ENCODE data around the gene IL18BP.

Gene IL18BP

GRCh38 chr11:72013765-72014711 lies 15.3 kb downstream of the IL18BP start:
- DNase-seq, result no peak

GRCh38 chr11:72014761-72015320 lies 16.1 kb downstream of the IL18BP start:
- DNase-seq, result no peak

- no peak for DNase-seq
Observed at GRCh38 chr11:72015511-72016061, 16.9 kb downstream of the IL18BP start.

GRCh38 chr11:72018171-72018570 lies 19.5 kb downstream of the IL18BP start:
- DNase-seq, result no peak

GRCh38 chr11:72023335-72023734 lies 24.6 kb downstream of the IL18BP start:
- DNase-seq, result no peak

GRCh38 chr11:72024069-72024754 lies 25.5 kb downstream of the IL18BP start:
- no peak for DNase-seq

- no peak for DNase-seq
Observed at GRCh38 chr11:72026090-72026489, 27.4 kb downstream of the IL18BP start.

- DNase-seq, result no peak
Observed at GRCh38 chr11:72030472-72031045, 31.9 kb downstream of the IL18BP start.

GRCh38 chr11:72036687-72037086 lies 38.0 kb downstream of the IL18BP start:
- no peak for DNase-seq

GRCh38 chr11:72037554-72038311 lies 39.0 kb downstream of the IL18BP start:
- DNase-seq, result no peak

- DNase-seq, result peak; percentile 14
Observed at GRCh38 chr11:72038491-72038890, 39.8 kb downstream of the IL18BP start.

- DNase-seq, result no peak
Observed at GRCh38 chr11:72039031-72039855, 40.5 kb downstream of the IL18BP start.

GRCh38 chr11:72039856-72040401 lies 41.2 kb downstream of the IL18BP start:
- DNase-seq, result no peak

- DNase-seq, result peak; percentile 96
Observed at GRCh38 chr11:72040491-72041363, 42.0 kb downstream of the IL18BP start.

- DNase-seq, result peak; percentile 84
Observed at GRCh38 chr11:72041364-72042063, 42.8 kb downstream of the IL18BP start.

- DNase-seq, result no peak
Observed at GRCh38 chr11:72042064-72042745, 43.5 kb downstream of the IL18BP start.

GRCh38 chr11:72045849-72046248 lies 47.1 kb downstream of the IL18BP start:
- DNase-seq, result no peak

- DNase-seq, result no peak
Observed at GRCh38 chr11:72048766-72049460, 50.2 kb downstream of the IL18BP start.

All from NCI-H1092 (cell line).